HG03439 (cell line): ENCODE results near the gene NRXN3.

Experiments
- ATAC-seq: cut with Tn5 transposase; IDR thresholded peaks from one replicate; pipeline ENCODE4 v1.9.1; 2021; ENCODE audit warnings: mild to moderate bottlenecking, moderate library complexity; ENCODE audit not compliant: unreplicated experiment

The NRXN3 gene

DNA sequence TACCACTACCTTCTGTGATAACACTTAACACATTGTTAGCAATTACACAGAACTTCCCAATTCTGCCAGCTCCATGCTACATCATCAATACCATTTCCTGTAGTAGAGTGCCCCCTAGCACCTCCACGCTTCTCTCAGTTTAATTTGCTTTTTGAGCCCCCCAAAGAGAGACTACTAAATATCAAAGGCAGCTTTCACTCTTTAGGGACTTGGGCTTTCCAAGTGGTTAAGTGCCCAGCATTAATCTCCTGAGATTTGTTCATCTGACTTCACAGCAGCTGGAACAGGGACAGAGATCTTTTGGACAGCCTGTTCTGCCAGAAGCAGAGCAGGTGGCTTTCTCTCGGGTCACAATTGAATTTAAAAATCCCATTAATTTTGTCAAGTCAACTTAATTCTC lies 1086.2 kb downstream of the NRXN3 start:
- no peak for ATAC-seq

DNA sequence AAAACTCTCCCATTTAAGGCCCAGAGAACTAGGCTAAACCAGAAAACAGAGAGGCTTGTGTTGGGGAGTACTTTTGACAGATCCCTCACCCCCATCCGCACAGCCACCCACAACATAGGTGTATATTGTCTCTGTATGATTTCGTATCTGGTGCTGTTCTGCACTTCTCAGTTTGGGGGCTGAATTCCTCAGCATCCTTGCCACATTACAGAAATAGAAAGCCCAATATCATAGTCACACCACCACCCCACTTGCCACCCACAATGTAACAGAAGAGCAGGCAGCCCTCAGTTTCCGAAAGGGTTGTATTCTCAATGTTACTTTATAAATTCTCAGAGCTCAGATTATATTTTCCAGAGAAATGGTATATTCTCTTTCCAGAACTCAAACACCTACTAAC lies 1090.2 kb downstream of the NRXN3 start:
- ATAC-seq = no peak

DNA sequence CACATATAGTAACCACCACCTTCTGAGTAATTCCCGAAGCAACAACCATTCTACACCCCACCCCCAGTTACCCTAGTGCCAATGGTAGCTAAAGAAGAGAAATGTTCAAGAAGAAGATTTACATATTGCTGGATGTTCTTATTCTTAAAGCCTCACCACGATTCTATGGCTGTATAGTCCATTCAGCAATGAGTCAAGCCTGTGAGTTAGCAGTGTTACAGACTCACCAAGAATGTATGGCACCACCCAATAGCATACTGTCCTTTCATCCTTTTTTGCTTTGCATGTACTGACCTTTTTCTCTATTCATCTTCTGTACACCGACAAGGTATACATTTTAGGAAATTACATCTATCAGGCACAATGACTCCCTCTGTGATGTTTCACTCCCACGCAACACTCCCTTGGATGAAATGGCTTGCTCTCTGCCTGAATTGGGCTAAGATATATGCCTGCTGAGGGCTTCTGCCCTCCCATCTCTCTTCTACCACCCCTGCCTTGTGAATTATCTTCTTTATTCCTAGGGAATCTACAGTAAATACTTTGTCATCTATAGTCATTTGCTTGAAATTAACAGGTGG lies 1095.3 kb downstream of the NRXN3 start:
- no peak for ATAC-seq

DNA sequence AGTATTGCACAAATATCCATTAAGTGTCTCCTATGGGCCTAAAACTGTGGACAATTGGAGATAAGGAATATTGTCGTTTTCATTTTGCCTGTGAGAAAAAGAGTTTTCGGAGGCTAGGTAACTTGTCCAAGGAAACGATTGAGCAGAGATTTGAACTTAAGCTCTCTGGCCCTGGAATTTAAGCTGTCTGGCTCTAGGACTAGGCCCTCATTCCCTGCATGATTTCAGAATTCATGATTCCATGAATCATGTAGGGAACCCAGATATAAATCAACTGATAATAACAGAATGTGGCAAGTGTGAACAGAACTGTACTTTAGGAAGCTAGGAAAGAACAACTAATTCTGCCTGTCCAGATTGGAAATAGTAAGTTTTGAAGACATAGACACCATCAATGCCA lies 1100.2 kb downstream of the NRXN3 start:
- no peak for ATAC-seq

DNA sequence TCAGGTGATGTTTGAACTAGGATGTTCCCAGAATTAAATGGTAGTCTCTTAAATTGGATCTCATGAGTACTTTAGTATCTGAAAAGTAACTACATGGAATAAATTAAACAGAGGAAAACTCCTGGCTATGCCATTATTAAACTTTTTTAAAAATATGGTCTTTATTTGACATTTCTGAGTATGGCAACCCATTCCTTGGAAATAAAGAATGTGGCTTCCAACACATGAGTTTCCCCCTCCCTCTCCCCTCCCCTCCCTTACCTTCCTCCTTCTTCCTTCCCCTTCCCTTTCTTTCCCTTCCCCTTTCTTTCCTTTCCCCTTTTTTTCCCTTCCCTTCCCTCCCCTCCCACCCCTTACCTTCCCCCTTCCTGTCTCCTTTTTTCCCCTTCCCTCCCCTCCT lies 1100.9 kb downstream of the NRXN3 start:
- ATAC-seq = no peak

DNA sequence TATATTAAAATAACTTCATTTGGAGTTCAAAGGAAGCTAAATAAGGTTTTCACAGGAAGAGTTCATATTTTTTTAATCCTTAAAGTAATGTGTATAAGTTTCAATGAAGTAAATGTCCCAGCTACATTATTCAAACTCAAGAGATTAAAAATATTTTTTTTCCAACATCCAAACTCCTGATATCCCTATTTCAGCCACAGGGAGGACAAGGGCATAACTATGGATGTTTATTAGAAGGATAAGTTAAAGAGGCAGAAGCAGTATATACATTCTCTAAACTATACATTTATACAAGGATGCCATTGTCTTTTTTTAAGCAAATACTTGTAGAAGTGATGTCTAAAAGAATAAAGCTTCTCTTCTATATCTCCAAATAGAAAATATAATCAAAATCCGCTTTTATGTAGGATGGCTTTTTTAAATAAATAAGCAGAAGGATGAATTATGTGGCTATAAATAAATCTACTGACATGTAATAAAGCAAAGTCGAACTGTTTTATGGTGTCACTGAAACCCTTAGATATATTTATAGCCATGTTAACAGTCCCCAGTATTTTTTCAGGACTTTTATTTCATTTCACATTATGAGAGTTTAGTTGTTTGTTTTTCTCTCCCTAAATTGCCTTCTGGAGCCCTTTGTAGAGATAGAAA lies 1104.6 kb downstream of the NRXN3 start:
- no peak for ATAC-seq

DNA sequence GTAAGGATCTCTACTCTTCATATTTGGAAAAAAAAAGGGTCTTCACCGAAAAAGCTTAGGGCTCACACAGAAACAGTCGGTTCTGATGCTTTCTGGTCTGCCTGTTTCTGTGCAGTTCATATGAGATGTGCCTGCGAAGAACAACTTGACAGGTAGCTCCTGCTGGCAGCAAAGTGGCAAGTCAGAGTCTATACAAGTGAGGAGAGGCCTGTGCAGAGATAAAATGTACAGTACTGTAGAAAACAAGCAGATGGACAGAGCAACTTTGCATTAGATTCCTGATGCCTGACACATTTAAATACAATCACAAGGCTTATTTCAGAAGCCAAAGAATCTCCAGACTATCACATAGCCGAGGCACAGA lies 1105.1 kb downstream of the NRXN3 start:
- ATAC-seq = no peak

DNA sequence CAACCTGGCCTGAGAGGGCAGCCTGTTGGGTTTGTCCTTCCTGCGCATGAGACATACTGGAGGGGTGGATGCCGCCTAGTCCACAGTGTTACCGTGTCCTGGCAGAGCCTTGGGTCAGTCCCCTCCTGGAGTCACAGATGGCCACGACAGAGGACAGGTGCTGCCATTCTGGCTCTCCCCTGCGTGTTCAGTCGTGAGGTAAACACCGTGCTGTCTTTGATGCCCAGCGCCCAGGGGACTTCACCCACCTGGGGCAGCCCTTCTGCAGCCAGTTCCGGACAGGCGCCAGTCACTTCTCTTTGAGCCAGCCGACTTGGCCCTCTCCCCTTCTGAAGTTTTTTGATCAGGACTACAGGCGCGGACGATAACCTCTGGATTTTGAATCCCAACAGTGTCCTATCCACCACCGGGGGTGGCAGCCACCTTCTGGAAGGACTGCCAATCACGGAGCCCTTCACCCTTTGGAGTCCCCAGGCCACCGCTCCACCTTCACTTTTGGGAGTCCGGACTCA lies 1108.2 kb downstream of the NRXN3 start:
- no peak for ATAC-seq

DNA sequence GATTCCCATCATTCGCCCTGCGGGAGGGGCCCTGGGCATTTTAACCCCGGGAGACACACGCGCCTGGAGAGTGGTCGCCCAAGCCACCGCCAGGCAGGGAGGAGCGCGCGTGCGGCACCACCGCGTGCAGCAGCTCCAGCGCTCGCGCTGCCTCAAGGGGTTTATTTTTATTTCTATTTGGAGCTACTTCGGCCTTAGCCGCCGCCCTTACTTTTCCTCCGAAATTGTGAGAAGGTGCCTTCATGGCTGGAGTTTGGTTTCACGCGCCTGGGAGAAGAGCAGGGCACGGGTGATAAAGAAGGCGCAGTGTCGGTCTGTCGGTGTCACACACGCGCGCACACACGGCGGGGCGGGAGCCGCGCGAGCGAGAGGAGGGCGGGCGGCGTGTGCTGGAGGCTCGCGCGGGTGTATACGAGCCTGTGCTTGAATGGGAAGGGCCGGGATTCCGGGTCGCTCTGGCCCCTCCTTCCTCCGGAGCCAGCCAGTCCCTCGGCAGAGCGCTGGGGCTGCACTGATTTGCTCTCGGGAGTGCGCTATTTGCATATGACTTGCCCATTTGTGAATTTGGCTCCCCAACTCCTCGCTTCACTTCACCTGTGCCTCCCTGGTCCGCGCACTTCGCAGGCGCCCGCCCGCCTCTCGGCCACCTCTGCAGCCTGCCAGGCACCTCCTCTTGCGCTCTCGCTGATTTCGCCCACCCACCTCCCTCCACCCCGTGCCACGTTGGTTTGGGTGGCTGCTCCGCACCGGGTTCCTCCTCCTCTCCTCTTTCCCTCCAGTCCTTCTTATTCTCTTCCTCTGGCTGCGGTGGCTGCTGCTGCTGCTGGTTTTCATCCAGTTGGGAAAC lies 1108.8 kb downstream of the NRXN3 start:
- no peak for ATAC-seq

DNA sequence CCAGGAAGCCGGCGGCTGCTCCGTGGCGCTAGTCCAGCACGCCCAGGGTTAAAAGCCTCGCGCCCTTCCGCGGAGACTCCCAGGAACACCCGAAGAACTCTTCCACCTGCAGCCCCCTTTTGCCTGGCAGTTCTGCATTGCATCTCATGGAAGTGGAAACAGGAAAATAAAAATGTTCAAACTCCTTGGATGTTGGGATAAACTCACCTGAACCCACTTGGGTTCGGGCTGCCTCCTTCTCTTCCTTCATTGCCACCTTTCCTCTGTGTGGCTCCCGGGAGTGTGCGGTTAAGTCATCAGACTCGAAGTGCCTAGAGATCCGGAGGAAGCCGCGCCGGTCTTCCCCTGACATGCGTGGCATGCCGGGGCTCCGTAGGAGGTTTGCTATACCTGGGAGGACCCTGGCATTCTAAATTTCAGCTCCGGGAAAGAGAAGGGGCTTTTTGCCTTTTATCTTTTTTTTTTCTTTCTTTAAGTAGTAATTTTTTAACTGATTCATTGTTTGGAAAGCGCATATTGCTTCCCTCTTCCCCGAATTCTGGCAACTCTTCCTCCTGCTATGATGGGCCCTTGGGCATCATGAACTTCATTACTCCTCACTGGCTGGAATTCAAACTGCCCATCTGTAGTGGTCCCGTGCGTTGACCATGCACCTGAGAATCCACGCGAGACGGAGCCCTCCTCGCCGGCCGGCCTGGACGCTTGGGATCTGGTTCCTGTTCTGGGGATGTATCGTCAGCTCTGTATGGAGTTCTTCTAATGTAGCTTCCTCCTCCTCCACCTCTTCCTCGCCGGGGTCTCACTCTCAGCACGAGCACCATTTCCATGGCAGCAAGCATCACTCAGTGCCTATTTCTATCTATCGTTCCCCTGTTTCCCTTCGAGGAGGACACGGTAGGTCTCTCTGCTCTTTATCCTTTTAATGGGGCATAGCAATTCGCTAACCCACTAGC lies 1109.7 kb downstream of the NRXN3 start:
- ATAC-seq = no peak

DNA sequence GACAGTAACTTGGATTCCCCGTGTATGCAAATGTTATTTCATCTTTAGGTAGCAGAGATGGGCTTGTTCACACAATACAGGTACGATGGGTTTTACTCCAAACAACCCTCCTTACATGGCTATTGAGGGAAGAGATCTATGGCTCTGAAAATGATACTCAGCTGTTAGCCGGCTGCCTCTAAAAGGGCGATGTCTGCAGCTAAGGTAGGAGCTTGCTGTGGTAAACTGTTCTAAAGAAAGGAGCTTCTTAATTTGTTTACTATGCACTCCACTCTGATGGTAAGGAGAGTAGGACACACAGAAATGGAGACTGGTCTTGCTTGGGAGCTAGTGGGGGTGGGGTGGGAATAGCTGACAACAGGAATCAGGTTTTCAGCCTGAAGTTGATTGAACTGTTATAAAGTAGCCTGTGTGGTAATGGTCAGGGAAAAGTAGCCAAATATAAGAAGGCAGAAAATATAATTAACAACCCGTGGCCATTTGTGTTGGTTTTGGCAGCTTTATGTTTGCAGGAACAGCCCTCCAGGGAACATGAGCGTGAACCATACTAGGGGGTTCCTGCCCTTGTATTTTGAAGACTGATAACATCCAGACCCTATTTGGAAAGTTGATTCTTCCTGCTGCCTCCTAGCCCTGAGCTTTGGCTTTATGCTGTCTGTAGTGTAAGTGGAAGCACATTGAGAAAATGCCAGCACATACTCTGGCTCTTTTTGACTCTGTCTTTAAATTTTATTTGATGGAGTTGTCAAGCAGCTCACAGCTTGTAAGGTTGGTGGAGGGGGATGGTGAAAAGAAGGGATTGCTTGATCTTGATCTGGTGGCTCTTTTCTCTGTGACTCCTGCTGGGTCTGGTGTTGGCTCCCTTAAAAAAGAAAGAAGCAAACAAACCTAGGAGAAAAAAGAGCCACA lies 1111.3 kb downstream of the NRXN3 start:
- ATAC-seq = no peak

DNA sequence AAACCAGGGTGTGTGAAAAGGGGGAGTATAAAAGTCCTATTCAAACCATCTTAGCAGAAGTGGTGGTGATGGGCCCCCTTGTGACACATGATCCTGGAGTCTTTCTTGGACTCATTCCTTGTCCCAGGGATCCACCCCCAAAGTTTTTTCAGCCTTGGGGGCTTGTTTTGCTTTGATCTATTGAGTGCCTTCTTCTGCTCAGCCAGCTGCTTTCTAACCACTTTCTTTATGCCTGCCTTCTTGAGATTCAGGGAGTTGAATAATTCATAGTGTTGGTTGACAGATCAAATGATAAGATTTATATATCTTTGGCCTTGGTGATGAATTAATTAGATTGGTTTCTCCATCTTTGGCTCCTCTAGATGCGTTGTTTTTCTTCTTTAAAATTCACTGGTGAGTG lies 1114.4 kb downstream of the NRXN3 start:
- no peak for ATAC-seq

DNA sequence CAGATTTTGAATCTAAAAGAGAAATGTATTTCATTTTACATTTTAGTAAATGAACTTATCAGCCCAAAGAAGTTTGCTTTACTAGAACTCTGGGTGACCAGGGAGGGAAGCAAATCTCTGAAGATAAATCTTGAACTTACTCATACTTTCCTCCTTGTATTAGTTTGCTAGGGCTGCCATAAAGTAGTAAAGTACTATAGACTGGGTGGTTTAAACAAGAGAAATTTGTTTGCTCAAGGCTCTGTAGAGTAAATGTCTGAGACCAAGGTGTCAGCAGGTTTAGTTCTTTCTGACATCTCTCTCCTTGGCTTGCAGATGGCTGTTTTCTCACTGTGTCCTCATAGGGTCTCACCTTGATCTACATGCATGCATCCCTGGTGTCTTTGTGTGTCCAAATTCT lies 1115.1 kb downstream of the NRXN3 start:
- no peak for ATAC-seq

DNA sequence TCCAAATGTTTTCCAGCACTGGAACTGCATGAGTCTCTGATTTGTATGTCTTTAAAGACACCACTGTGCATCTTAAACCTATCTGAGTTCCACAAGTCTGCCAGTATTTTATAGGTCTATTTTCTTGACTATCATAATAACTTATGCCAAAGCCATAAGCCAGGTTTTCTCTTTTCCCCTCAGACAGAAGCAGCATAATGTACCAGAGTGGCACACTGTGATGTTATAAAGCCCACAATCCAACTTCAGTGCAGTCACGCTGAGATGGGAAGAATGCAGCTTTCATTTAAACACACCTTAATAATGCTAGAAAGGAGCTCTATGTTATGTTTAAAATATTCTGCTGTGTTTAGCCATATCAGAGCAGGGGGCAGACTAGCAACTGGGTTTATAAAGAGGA lies 1117.8 kb downstream of the NRXN3 start:
- ATAC-seq = no peak

DNA sequence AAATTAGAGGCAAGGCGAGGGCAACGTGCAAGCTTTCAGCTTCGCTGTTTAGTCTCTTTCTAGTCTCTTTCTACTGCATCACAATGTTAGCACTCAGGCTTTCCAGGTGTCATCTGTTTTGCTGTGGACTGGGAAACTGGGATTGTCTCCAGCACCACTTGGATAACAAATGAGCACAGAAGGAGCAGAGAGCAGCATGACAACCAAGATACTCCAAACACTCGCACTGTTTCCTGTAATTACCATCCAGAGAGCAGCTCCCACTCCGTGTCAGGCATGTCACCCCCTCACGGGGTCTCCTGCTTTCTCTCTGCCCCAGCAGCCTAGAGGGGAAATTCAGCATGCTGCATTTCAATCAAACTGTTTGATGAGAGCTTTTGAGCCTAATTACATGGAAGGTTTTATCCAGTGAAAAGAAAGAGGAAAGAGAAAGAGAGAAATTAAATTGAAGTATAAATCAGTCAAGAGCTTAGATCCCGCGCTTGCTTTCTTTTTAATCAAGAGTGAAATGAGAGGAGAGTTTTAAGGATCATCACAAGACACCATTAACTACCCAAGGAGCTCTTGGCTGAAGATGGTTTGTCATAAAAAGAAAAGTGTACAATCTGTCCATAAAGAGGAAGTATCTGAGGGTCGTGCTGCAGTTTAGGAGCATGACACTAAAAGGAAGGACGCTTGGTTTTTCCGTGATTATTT lies 1123.5 kb downstream of the NRXN3 start:
- ATAC-seq = no peak

DNA sequence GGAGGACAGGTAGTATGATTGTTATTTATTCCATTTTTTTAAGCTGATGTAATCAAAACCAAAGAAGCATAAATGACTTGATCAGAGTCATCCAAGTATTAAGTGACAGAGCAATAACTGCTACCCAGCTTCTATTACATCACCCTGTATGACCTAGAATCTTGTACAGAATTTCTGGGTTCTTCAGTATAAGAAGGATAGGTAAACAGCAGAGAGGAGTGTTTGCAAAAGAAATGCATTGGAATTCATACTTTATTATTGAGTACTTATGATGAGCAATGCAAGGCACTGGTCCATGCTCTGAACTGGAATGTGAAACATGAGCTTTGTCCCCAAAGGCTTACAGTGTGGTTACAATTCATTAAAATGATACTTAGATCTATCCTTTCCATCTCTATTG lies 1124.3 kb downstream of the NRXN3 start:
- no peak for ATAC-seq

DNA sequence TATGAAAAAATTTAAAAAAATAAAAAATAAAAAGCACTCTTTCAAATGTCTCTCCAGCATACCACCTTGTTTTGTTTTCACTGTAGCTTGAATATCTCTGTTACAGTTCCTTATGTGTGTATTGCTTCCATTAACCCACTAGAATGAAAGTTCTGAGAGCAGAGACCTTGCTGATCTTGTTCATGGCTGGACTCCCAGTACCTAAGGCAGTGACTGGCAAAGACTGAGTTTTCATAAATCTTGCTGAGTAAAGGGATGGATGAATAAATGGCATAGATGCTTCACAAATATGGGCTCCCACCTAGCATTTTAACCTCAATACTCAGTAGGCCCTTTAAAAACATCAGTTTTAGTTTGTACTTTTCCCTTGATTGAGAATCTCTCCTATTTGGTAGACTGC lies 1125.2 kb downstream of the NRXN3 start:
- no peak for ATAC-seq

DNA sequence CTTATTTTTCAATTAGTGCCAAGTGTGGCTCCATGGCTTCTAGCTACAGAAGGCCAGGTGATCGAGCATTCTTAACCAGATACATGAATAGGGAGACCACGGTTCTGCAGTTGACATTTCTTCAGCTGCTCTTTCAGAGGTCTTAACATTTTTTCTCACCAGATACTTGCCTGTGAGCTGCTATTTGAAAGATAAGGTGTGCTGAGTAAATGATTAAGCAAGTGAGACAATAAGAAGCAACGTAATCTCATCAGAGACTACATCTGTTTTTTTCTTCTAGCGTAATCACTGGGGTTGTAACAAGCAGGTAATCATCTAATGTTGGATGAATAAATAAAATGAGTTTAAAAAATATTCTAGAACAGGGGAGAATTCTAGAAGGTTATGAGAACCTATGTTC lies 1128.2 kb downstream of the NRXN3 start:
- ATAC-seq = no peak

DNA sequence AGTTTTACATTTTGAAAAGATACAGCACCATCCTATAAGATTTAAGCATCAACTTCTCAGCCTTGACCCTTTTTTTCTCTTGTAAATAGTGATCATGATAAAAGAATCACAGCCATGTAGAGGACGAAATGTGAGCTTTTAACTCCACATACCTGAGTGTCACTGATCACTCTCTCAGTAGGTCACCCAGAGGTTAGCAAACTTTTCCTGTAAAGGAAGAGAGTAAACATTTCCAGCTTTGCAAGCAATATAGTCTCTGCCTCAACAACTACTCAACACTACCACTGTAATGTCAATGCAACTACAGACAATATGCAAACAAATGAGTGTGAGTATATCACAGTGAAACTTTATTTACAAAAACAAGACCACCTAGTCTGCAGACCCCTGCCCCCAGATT lies 1129.0 kb downstream of the NRXN3 start:
- no peak for ATAC-seq
